Caco-2 (cell line): ENCODE results near the gene APC2. TPM values are rescaled to one million over a fixed set of nuclear protein-coding genes. Genes with fewer than 3 reads are reported as not detected.

Experiments used
- BruUV-seq: library from RNA; stranded (reverse); fragments of 400-500 nt; replicated peaks from 2 replicates; lab custom pipeline; 2021; lab: Mats Ljungman, UMichigan
- CTCF ChIA-PET: fragments of 300-600 bp; sonication (Branson Sonifier 250); formaldehyde crosslinking; loops from one replicate; lab custom pipeline; 2022; ENCODE audit warnings: antibody characterized with exemption; lab: Charles Lee
- POLR2A ChIA-PET: fragments of 300-600 bp; sonication (Branson Sonifier 250); formaldehyde crosslinking; loops from one replicate; lab custom pipeline; 2022; ENCODE audit warnings: antibody characterized with exemption; lab: Charles Lee
- DNase-seq, 2 experiments: peaks; one replicate each; pipeline versions ENCODE4 v3.0.0 to v3.0.0-alpha.2; 2020 to 2022
- H3K27me3 ChIP-seq: replicated peaks from 2 replicates; pipeline ENCODE4 v1.6.0; 2011; ENCODE audit warnings: low read length; ENCODE audit not compliant: control insufficient read depth, insufficient read depth
- H3K36me3 ChIP-seq: 2 replicates; pipeline ENCODE4 v1.5.1; 2011; ENCODE audit warnings: low read length; ENCODE audit not compliant: control insufficient read depth, insufficient read depth
- H3K4me1 ChIP-seq: fragments of 250-450 bp; sonication (Bioruptor Pico); 2 replicates; pipeline ENCODE4 v1.5.1; 2020; ENCODE audit warnings: mild to moderate bottlenecking
- H3K4me3 ChIP-seq: 2 replicates; pipeline ENCODE4 v1.5.1; 2011; ENCODE audit warnings: low read depth, mild to moderate bottlenecking, control low read depth, low read length
- H3K9me3 ChIP-seq: fragments of 250-450 bp; sonication (Bioruptor Pico); 2 replicates; pipeline ENCODE4 v1.5.1; 2020; ENCODE audit warnings: mild to moderate bottlenecking, moderate library complexity
- H3K27ac Mint-ChIP-seq: one replicate; pipeline ENCODE4 v1.8.0; 2022; ENCODE audit warnings: mixed read lengths; ENCODE audit not compliant: unreplicated experiment
- H3K27me3 Mint-ChIP-seq: one replicate; pipeline ENCODE4 v1.8.0; 2022; ENCODE audit warnings: mixed read lengths; ENCODE audit not compliant: insufficient read depth, unreplicated experiment
- H3K36me3 Mint-ChIP-seq: one replicate; pipeline ENCODE4 v1.8.0; 2022; ENCODE audit warnings: mild to moderate bottlenecking, mixed read lengths; ENCODE audit not compliant: insufficient read depth, unreplicated experiment
- H3K4me1 Mint-ChIP-seq: one replicate; pipeline ENCODE4 v1.8.0; 2022; ENCODE audit warnings: low read depth, mixed read lengths; ENCODE audit not compliant: unreplicated experiment
- H3K4me3 Mint-ChIP-seq: one replicate; pipeline ENCODE4 v1.8.0; 2022; ENCODE audit warnings: mild to moderate bottlenecking, moderate library complexity, mixed read lengths; ENCODE audit not compliant: unreplicated experiment
- H3K9me3 Mint-ChIP-seq: one replicate; pipeline ENCODE4 v1.8.0; 2022; ENCODE audit warnings: mixed read lengths; ENCODE audit not compliant: unreplicated experiment
- intact Hi-C: fragments of 100-400 bp; cut with micrococcal nuclease; formaldehyde crosslinking; loops from one replicate; pipeline ENCODE4 v1.10.0; 2022; ENCODE audit not compliant: unreplicated experiment
- total RNA-seq: library from RNA; stranded (reverse); gene quantifications from 2 replicates; pipeline ENCODE4 v1.2.3, GENCODE V29; 2022
- TF ChIP-seq, protein P1 (sequence below), 2 experiments: fragments of 200-600 bp in 1 of 2; IDR thresholded peaks; 1 replicate in 1 of 2; 2 replicates in 1 of 2; pipeline versions ENCODE4 v1.5.1 to v1.8.0; 2011 to 2022; ENCODE audit warnings: antibody characterized with exemption in 1 of 2, control low read depth in 1 of 2, inconsistent platforms in 1 of 2, low read depth in 1 of 2, low read length in 1 of 2, mild to moderate bottlenecking in 1 of 2, moderate library complexity in 1 of 2; ENCODE audit not compliant: insufficient read depth in 1 of 2, severe bottlenecking in 1 of 2, unreplicated experiment in 1 of 2

Gene APC2
- total RNA-seq, 1 experiment from 2014 or later = 9.5 TPM

DNA sequence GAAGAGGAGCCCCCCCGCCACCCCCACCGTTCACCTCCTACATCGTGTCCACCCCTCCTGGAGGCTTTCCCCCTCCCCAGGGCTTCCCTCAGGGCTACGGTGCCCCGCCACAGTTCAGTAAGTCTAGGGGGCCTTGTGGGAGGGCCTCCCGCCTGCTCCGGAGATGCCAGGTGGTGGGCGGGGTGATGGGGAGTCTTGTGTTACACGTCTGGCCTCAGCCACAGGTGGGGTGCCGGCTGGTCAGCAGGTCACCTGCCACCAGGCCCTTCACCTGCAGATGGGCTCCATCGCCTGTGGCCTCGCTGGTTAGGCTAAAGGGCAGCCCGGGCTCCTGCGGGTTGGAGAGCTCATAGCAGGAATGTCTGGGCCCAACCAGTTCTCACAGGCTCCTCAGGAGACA lies 19.7 kb upstream of the APC2 start:
- Mint-ChIP-seq H3K27ac (no peak overlapping the region), H3K27me3 (no peaks in the 10 kb centered on the region), H3K36me3 (peaks cover 81% of the 10 kb centered on the region), H3K4me3 (no peak overlapping the region), H3K9me3 (no peaks in the 10 kb centered on the region), H3K4me1 (no peaks in the 10 kb centered on the region)
- H3K9me3 ChIP-seq = no peaks in the 10 kb centered on the region
- ChIA-PET CTCF (interaction anchor here (0.7 kb wide), 1 partner anchor 186 kb away, joined by 7 read pairs; no protein-coding TSS in a partner anchor), POLR2A (no interaction called here)
- peaks cover 2% of the 10 kb centered on the region; the same call in 1 of the 2 replicates for H3K4me1 ChIP-seq
- no peak overlapping the region for H3K4me3 ChIP-seq
- H3K36me3 ChIP-seq = no peaks in the 10 kb centered on the region; the same call in none of the 2 replicates
- intact Hi-C loops = no loop called here
- BruUV-seq = no TSS peak
- H3K27me3 ChIP-seq = no peaks in the 10 kb centered on the region
- DNase-seq = no peak
- TF ChIP-seq, protein P1, sequence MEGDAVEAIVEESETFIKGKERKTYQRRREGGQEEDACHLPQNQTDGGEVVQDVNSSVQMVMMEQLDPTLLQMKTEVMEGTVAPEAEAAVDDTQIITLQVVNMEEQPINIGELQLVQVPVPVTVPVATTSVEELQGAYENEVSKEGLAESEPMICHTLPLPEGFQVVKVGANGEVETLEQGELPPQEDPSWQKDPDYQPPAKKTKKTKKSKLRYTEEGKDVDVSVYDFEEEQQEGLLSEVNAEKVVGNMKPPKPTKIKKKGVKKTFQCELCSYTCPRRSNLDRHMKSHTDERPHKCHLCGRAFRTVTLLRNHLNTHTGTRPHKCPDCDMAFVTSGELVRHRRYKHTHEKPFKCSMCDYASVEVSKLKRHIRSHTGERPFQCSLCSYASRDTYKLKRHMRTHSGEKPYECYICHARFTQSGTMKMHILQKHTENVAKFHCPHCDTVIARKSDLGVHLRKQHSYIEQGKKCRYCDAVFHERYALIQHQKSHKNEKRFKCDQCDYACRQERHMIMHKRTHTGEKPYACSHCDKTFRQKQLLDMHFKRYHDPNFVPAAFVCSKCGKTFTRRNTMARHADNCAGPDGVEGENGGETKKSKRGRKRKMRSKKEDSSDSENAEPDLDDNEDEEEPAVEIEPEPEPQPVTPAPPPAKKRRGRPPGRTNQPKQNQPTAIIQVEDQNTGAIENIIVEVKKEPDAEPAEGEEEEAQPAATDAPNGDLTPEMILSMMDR (IDR thresholded peaks at IDR 0.05; ENCODE audit: insufficient read depth in 1 of 2, low read depth in 1 of 2, low read length in 1 of 2, severe bottlenecking in 1 of 2, unreplicated experiment in 1 of 2) = no peak

- H3K9me3 Mint-ChIP-seq = no peaks in the 10 kb centered on the region
Measured at GRCh38 chr19:1431759-1432506, 18.0 kb upstream of the APC2 start.

GRCh38 chr19:1432507-1432887 lies 17.4 kb upstream of the APC2 start:
- Mint-ChIP-seq H3K4me3 (no peak overlapping the region), H3K36me3 (peaks cover 79% of the 10 kb centered on the region), H3K27me3 (no peaks in the 10 kb centered on the region), H3K4me1 (no peaks in the 10 kb centered on the region), H3K27ac (peak overlapping the region; percentile 35), H3K9me3 (no peaks in the 10 kb centered on the region)
- TF ChIP-seq, protein P1 (IDR thresholded peaks at IDR 0.05; ENCODE audit: insufficient read depth in 1 of 2, low read depth in 1 of 2, low read length in 1 of 2, severe bottlenecking in 1 of 2, unreplicated experiment in 1 of 2) = no peak
- ChIA-PET POLR2A (no interaction called here), CTCF (interaction anchor here (0.6 kb wide), 1 partner anchor 120 kb away, joined by 4 read pairs; no protein-coding TSS in a partner anchor)
- Histone ChIP-seq H3K9me3 (no peaks in the 10 kb centered on the region), H3K4me3 (no peak overlapping the region), H3K36me3 (no peaks in the 10 kb centered on the region; the same call in 1 of the 2 replicates), H3K27me3 (no peaks in the 10 kb centered on the region), H3K4me1 (0 out of 2 replicates have a peak, but pooled peaks cover under 1% of the 10 kb centered on the region)
- intact Hi-C loops = no loop called here
- no TSS peak for BruUV-seq
- no peak for DNase-seq

More at GRCh38 chr19:1431759-1432506, 18.0 kb upstream of the APC2 start:
- no peak overlapping the region for H3K4me3 Mint-ChIP-seq
- TF ChIP-seq, protein P1 (IDR thresholded peaks at IDR 0.05; ENCODE audit: insufficient read depth in 1 of 2, low read depth in 1 of 2, low read length in 1 of 2, severe bottlenecking in 1 of 2, unreplicated experiment in 1 of 2) = no peak
- Histone ChIP-seq H3K27me3 (no peaks in the 10 kb centered on the region), H3K4me3 (no peak overlapping the region), H3K4me1 (no peaks in the 10 kb centered on the region), H3K9me3 (no peaks in the 10 kb centered on the region), H3K36me3 (no peaks in the 10 kb centered on the region; the same call in 1 of the 2 replicates)
- peaks cover 79% of the 10 kb centered on the region for H3K36me3 Mint-ChIP-seq
- H3K27ac Mint-ChIP-seq = no peak overlapping the region
- no peaks in the 10 kb centered on the region for H3K27me3 Mint-ChIP-seq
- intact Hi-C loops = no loop called here
- no TSS peak for BruUV-seq
- H3K4me1 Mint-ChIP-seq = no peaks in the 10 kb centered on the region
- ChIA-PET CTCF (no interaction called here), POLR2A (no interaction called here)
- no peak for DNase-seq
